Mammary epithelial cell (primary cell): ENCODE results near the gene INPP5F.

Experiments
- CTCF ChIP-seq, 2 donors: IDR thresholded peaks in 1 of 2; conservative IDR thresholded peaks in 1 of 2; 2 replicates each; pipeline ENCODE4 v1.5.1; 2011 to 2012; ENCODE audit warnings: inconsistent platforms in 2 of 2, low read length in 2 of 2, mild to moderate bottlenecking in 2 of 2, control low read depth in 1 of 2, low read depth in 1 of 2; ENCODE audit not compliant: insufficient read depth in 1 of 2; ENCODE audit errors: extremely low read depth in 1 of 2
- EZH2 ChIP-seq: IDR thresholded peaks from 2 replicates; pipeline ENCODE4 v1.6.1; 2012; ENCODE audit warnings: low read length, inconsistent platforms, borderline replicate concordance

GRCh38 chr10:119832951-119833350 is 107.1 kb downstream of the INPP5F start:
- TF ChIP-seq CTCF (conservative IDR thresholded peaks at IDR 0.05 in 1 of 2, IDR thresholded peaks at IDR 0.05 in 1 of 2; ENCODE audit: extremely low read depth in 1 of 2, insufficient read depth in 1 of 2, low read depth in 1 of 2, low read length in 2 of 2), result no peak
- TF ChIP-seq EZH2, result no peak
